GM11168 (cell line): ENCODE results near the gene PDZD4.

Experiments
- in situ Hi-C: fragments of 300-500 bp; cut with MboI; formaldehyde crosslinking; loops from one replicate; pipeline ENCODE4 v1.12.0; 2022; ENCODE audit warnings: low sequenced_read_pairs; ENCODE audit not compliant: unreplicated experiment

PDZD4 gene

DNA sequence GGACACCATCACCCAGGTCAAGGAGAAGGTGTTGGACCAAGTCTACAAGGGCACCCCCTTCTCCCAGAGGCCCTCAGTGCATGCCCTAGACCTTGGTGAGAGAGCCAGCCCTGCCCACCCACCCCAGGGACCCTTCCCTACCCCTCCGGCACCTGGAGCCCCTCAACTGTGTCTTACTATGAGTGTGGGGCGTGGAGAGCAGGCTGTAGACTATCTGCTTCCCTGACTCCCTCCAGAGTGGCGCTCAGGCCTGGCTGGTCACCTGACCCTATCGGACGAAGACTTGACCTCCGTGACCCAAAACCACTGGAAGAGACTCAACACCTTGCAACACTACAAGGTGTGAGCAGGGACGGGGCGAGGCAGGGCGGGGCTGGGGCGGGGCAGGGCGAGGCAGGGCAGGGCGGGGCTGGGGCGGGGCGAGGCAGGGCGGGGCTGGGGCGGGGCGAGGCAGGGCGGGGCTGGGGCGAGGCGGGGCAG, 54.2 kb downstream of the PDZD4 start:
- in situ Hi-C loops: no loop called here

DNA sequence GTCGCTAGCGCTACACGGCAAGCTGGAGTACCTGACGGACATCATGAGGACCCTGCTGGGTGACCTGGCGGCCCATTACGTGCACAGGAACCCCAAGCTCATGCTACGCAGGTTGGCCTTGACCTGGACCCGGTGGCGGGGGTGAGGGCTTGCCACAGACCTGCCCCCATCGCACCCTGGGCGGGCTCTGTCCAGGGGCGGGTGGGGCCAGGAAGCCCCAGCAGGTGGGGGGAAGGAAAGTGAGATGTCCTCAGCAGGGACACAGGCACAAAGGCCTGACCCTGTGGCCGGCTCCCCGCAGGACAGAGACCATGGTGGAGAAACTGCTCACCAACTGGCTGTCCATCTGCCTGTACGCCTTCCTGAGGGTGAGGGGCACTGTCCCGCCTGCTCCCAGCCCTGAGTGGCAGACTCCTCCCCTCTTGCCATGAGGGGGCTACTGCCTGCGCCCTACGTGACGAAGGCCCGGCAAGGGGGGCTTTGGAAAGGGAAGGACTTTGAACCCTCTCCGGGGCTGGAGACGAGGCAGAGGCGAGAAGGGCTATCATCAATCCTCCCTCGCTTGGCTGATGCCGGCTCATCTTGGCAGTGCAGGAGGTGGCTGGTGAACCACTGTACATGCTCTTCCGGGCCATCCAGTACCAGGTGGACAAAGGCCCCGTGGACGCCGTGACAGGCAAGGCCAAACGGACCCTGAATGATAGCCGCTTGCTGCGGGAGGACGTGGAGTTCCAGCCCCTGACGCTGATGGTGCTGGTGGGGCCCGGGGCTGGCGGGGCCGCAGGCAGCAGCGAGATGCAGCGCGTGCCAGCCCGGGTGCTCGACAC, 54.8 kb downstream of the PDZD4 start:
- in situ Hi-C loops: no loop called here

DNA sequence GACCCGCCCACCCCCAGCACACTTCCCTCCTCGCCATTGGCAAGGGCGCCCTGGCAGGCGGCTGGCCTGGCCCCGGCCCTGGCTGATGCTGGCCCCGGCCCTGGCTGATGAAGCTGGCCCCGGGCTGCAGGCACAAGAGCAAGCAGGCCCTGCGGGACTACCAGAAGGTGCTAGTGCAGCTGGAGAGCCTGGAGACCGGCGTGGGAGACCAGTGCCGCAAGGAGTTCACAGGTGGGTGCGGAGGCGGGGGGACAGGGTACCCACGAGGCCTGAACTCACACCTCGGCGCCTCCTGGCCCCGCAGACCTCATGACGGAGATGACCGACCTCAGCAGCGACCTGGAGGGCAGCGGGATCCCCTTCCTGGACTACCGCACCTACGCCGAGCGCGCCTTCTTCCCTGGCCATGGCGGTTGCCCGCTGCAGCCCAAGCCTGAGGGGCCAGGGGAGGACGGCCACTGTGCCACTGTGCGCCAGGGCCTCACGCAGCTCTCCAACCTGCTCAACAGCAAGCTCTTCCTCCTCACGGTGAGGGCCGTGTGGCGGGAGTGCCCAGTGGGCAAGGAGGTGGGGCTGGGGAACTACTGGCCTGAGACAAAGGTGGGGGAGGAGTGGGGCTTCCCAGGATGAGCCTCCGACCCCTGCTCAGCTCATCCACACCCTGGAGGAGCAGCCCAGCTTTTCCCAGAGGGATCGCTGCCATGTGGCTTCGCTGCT, 55.6 kb downstream of the PDZD4 start:
- in situ Hi-C loops: no loop called here

DNA sequence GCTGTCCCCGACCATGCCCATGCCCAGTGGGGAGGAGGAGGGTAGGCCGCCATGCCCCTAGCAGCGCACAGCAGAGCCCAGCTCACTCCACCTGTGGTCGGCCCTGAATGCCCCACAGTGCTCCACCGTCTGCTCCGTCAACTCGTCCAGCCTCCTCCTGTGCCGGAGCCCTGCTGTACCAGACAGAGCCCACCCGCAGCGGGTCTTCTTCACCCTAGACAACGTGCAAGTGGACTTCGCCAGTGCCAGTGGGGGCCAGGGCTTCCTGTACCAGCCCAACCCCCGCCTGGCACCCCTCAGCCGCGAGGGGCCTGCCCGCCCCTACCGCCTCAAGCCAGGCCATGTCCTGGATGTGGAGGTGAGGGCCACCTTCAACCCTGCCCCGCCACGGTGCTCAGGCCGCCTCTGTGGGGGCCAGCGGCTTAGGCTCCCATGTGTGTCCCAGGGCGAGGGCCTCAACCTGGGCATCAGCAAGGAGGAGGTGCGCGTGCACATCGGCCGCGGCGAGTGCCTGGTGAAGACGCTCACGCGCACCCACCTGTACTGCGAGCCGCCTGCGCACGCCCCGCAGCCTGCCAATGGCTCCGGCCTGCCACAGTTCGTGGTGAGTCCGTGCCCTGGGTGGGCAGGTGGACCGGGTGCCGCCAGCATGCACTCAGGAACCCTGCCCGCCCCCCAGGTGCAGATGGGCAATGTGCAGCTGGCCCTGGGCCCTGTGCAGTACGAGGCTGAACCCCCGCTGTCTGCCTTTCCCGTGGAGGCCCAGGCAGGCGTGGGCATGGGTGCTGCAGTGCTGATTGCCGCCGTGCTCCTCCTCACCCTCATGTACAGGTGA, 56.4 kb downstream of the PDZD4 start:
- in situ Hi-C loops: no loop called here

DNA sequence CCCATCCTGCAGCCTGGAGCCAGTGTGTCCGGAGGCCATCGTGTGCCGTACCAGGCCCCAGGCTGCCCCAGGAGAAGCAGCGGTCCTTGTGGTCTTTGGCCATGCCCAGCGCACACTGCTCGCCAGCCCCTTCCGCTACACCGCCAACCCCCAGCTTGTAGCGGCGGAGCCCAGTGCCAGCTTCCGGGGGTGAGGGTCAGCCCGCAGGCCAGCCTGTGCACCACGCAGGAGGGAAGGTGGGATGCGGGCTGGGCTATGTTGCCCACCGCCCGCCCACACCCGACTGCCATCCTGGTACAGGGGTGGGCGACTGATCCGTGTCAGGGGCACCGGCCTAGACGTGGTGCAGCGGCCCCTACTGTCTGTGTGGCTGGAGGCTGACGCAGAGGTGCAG, 57.1 kb downstream of the PDZD4 start:
- in situ Hi-C loops: no loop called here

DNA sequence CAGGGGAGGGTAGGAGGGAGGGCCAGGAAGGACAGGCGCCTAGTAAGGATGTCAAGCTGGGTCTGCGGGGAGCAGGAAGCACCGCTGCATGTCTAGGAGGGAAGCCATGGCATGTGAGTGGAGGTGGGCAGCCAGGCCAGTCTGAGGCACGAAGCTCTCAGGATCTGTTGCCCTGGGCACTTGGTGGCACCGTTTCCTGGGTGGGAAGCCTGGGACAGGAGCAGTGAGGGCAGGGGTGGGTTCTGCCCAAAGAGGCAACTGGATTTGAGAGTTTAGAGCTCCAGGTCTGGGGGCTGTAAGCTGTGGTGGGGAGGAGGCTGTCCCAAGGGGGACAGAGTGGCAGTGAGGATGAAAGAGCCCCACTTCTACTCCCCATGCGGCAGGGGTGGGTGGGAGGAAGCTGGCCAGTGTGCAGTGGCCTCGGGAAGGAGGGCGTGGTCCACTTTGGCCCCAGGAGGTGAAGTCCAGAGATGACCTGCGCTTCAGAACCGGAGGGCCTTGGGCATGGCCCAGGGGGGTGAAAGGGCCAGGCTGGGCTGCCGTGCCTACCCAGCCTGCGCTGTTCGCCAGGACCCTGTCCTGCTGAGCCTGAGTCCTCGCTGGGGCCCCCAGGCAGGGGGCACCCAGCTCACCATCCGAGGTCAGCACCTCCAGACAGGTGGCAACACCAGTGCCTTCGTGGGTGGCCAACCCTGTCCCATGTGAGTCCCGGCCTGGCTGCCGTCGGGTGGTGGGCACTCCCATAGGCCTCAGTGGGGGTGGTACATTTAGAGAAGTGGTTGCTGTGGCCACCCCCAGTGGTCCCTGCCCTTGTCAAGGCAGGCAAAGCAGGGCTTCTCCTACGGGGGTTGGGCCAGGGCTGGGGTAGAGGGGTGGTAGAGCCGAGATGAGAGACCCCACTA, 57.8 kb downstream of the PDZD4 start:
- in situ Hi-C loops: no loop called here

DNA sequence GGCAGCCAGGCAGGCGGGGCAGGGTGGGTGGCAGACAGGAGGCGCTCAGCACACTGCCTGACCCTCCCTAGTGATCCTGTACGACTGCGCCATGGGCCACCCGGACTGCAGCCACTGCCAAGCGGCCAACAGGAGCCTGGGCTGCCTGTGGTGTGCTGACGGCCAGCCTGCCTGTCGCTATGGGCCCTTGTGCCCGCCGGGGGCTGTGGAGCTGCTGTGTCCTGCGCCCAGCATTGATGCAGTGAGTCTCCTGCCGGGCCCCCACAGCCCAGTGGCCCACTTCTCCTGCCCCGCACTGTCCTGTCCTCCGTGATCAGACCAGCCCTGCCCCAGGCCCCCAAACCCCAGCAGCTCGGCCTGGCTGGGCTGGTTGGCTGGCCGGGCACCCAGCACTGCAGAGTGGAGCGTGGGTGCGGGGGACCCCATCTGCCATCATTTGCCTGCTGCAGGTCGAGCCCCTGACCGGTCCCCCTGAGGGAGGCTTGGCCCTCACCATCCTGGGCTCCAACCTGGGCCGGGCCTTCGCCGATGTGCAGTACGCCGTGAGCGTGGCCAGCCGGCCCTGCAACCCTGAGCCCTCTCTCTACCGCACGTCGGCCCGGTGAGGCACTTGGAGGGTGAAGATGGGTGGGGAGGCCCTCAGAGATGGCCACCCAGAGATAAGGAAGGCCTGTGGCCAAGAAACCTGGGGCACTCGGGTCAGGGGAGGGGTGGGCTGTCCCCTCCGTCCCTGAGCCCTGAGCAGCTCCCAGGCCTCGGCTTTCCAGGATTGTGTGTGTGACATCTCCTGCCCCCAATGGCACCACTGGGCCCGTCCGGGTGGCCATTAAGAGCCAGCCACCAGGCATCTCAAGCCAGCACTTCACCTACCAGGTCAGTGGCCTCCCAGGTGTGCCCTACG, 58.7 kb downstream of the PDZD4 start:
- in situ Hi-C loops: no loop called here

DNA sequence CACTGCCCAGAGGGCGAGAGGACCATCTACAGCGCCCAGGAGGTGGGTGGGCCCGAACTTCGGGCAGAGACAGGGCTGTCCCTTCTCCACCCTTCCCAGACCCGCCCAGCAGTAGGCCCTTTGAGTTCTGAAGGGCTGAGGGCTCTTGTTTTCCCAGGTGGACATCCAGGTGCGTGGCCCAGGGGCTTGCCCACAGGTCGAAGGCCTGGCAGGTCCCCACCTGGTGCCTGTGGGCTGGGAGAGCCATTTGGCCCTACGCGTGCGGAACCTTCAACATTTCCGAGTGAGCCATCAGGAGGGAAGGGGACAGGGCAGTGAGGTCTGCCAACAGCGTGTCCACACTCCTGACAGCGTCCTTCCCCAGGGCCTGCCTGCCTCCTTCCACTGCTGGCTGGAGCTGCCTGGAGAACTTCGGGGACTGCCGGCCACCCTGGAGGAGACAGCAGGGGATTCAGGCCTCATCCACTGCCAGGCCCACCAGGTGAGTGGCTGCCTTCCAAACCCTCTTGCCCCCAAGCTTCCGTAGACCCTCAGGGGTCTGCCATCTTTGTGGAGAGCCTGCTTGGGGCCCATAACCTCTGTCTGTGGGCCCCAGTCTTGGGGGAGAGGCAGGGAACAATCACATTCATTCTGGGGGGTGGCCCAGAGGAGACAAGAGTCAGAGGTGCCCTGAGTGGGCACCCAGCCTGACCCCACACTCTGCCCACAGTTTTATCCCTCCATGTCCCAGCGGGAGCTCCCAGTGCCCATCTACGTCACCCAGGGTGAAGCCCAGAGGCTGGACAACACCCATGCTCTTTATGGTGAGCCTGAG, 59.5 kb downstream of the PDZD4 start:
- in situ Hi-C loops: no loop called here

DNA sequence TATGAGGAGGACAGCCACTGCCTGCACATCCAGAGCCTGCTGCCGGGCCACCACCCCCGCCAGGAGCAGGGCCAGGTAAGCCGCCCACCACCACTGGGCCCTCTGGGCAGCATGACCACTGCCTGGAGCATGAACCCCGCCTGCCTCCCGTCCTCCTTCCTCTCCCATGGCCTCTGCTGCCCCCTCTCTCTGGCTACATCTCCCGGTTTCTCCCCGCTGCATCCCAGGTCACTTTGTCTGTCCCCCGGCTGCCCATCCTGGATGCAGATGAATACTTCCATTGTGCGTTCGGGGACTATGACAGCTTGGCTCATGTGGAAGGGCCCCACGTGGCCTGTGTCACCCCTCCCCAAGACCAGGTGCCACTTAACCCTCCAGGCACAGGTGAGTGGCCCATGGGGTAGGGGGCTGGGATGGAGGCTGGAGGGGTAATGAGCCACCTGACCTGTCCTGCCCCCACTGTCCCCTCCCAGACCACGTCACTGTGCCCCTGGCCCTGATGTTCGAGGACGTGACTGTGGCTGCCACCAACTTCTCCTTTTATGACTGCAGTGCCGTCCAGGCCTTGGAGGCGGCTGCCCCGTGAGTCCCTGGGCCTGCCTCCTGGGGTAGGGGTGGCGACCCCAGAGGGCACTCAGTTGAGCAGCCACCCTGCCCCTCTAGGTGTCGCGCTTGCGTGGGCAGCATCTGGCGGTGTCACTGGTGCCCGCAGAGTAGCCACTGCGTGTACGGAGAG, 60.3 kb downstream of the PDZD4 start:
- in situ Hi-C loops: no loop called here

DNA sequence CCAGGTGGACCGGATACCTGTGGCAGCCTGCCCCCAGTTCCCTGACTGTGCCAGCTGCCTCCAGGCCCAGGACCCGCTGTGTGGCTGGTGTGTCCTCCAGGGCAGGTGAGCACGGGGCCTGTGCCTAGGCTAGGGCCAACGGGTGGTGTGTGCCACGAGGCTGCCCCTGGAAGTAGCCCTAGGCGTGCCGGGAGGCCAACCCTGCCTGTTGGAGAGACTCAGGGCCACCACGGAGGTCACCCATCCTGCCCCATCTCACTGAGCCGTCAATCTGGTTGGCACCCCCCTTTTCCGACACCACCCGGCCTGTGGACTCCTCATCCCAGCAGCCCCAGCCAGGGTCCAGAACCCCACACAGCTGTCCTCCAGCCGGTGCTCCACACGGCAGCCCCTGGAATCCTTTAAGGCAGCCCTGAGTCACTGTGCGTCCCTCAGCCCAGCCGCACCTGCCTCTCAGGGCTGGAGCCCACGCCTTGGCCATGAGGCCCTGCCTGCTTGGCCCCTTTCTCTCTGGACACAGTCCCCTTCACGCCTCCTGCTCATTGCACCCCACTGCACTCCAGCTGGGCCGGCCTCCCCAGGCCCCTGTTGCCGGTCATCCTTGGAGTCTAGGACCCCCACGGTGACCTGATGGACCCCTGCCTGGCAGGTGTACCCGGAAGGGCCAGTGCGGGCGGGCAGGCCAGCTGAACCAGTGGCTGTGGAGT, 61.0 kb downstream of the PDZD4 start:
- in situ Hi-C loops: no loop called here

DNA sequence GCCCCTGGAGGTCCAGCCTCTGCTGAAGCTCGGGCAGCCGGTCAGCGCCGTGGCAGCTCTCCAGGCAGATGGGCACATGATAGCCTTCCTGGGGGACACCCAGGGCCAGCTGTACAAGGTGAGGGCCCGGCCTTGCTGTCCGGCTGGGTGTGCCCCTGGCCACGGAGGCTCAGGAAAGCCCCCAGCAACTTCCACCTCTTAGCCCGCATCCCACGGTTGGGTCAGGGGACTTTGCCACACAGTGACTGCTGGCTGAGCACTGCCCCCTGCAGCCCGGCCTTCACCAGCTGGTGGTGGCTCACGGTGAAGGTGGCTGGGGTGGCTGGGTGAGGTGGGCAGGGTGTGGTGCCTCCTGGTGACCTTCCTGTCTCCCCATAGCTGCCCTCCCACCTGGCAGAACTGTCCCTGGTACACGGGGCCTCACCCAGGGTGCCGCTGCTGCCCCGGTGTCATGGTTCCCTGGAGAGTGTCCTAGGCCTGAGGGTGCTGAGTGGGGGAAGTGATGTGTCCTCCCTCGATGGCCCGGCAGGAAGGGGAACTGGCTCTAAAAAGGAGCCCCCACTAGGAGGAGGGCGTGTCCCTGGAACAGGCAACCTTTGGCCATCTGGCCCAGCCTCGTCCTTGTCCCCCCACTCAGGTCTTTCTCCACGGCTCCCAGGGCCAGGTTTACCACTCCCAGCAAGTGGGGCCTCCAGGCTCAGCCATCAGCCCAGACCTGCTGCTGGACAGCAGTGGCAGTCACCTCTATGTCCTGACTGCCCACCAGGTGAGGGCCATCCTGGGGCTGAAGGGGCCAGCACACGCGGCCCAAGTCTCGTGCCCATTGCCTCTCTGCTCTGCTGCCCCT, 61.8 kb downstream of the PDZD4 start:
- in situ Hi-C loops: no loop called here

DNA sequence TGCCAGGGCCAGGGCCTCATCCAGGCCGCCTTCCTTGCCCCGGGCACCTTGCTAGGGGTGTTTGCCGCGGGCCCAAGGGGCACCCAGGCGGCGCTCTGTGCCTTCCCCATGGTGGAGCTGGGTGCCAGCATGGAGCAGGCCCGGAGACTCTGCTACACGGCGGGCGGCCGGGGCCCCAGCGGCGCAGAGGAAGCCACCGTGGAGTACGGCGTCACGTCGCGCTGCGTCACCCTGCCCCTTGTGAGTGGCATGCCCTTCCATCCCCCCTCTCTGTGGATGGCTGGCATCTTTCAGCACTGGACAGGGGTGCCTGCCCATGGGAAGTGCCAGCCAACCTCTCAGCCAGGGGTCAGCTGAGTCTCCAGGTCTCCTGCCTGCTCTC, 62.7 kb downstream of the PDZD4 start:
- in situ Hi-C loops: no loop called here

DNA sequence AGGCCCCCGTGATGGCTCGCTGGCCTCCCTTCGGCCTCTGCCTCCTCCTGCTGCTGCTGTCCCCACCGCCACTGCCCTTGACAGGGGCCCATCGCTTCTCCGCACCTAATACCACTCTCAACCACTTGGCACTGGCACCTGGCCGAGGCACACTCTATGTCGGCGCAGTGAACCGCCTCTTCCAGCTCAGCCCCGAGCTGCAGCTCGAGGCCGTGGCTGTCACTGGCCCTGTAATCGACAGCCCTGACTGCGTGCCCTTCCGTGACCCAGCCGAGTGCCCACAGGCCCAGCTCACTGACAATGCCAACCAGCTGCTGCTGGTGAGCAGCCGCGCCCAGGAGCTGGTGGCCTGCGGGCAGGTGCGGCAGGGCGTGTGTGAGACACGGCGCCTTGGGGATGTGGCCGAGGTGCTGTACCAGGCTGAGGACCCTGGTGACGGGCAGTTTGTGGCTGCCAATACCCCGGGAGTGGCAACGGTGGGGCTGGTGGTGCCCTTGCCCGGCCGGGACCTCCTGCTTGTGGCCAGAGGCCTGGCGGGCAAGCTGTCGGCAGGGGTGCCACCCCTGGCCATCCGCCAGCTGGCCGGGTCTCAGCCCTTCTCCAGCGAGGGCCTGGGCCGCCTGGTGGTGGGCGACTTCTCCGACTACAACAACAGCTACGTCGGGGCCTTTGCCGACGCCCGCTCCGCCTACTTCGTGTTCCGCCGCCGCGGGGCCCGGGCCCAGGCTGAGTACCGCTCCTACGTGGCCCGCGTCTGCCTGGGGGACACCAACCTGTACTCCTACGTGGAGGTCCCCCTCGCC, 63.3 kb downstream of the PDZD4 start:
- in situ Hi-C loops: no loop called here

DNA sequence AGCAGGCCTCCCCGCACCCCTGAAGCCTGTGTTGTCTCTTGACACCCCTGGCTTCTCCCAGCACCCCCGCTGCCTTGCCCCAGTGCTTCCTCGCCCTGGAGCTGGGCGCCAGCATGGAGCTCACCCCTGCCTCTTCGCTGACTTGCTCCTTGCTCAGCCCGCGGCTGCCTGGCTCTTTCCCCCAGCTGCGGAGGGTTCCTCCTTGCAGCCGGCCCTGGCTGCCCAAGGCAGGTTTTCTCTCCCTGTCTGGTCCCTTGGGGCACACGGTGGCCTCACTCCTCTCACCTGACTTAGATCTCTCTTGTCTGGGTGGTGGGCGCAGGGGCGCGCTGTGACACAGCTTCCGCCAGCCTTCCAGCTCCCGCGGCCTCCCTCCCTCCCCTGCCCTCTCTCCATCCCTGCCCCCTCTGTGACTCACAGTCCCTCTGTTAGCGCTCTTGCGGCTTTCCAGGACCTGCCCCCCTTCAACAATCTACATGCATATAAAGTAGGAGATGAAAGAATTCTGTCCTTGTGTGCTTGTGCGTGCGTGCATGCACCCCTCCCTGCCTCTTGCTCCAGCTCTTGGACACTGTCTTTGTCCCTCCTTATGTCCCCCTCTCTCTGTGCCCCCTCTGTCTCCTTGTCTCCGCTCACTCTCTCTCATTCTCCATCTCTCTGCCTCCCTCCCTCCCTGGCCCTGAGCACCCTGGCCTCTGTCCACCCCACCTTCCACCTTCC, 64.1 kb downstream of the PDZD4 start:
- in situ Hi-C loops: no loop called here
